H1 (cell line): ENCODE measurements around the gene ZFAND6. TPM values are rescaled to one million over a fixed set of nuclear protein-coding genes. Genes with fewer than 3 reads are reported as not detected.

Experiments used
- CTCF ChIA-PET: fragments of 300-600 bp; sonication (Branson Sonifier 250); formaldehyde crosslinking; loops from one replicate; lab custom pipeline; 2021; ENCODE audit not compliant: partially characterized antibody; lab: Charles Lee
- POLR2A ChIA-PET: fragments of 300-600 bp; sonication (Branson Sonifier 250); formaldehyde crosslinking; loops from one replicate; lab custom pipeline; 2021; ENCODE audit warnings: inconsistent platforms; ENCODE audit not compliant: partially characterized antibody; lab: Charles Lee
- DNase-seq, 2 experiments: peaks; one replicate each; pipeline versions ENCODE4 v3.0.0 to v3.0.0-alpha.2; 2010 to 2022; ENCODE audit warnings: low spot score in 2 of 2, low read depth in 1 of 2, mixed read lengths in 1 of 2
- FAIRE-seq: peaks from 2 replicates; lab custom pipeline; 2011; peaks lifted over from hg19 to GRCh38; lab: Jason Lieb, UNC
- H2AFZ ChIP-seq: 2 replicates; pipeline ENCODE4 v1.8.1; 2012; ENCODE audit warnings: low read length, inconsistent platforms
- H2AK5ac ChIP-seq: 2 replicates; pipeline ENCODE4 v1.6.1; 2013; ENCODE audit warnings: low read depth, low read length
- H2BK120ac ChIP-seq: replicated peaks from 2 replicates; pipeline ENCODE3; 2013; ENCODE audit warnings: low read depth, low read length, inconsistent platforms
- H2BK12ac ChIP-seq: 2 replicates; pipeline ENCODE4 v1.6.1; 2013; ENCODE audit warnings: low read depth, low read length
- H2BK15ac ChIP-seq: 2 replicates; pipeline ENCODE4 v1.6.1; 2013; ENCODE audit warnings: low read length
- H2BK20ac ChIP-seq: 2 replicates; pipeline ENCODE4 v1.6.1; 2013; ENCODE audit warnings: low read length
- H2BK5ac ChIP-seq: 2 replicates; pipeline ENCODE4 v1.6.1; 2013; ENCODE audit warnings: low read depth, low read length
- H3K14ac ChIP-seq: 2 replicates; pipeline ENCODE4 v1.6.1; 2013; ENCODE audit warnings: inconsistent platforms; ENCODE audit not compliant: insufficient read length
- H3K18ac ChIP-seq: 2 replicates; pipeline ENCODE4 v1.6.1; 2013; ENCODE audit warnings: low read length; ENCODE audit errors: extremely low read depth
- H3K23ac ChIP-seq: 2 replicates; pipeline ENCODE4 v1.6.1; 2013; ENCODE audit warnings: inconsistent platforms; ENCODE audit not compliant: insufficient read length
- H3K23me2 ChIP-seq: 2 replicates; pipeline ENCODE4 v1.6.1; 2013; ENCODE audit warnings: low read depth, low read length
- H3K27ac ChIP-seq: 2 replicates; pipeline ENCODE4 v1.6.1; 2011; ENCODE audit warnings: low read depth, low read length, inconsistent platforms
- H3K27me3 ChIP-seq, 4 experiments: replicated peaks in 1 of 4; 1 replicate in 1 of 4; 2 replicates in 3 of 4; pipeline versions ENCODE4 v1.6.1 to v1.8.1; 2011 to 2013; ENCODE audit warnings: low read length in 3 of 4, mild to moderate bottlenecking in 3 of 4, inconsistent platforms in 2 of 4, mixed read lengths in 2 of 4, moderate library complexity in 1 of 4; ENCODE audit not compliant: control insufficient read depth in 3 of 4, insufficient read depth in 3 of 4; ENCODE audit errors: extremely low read depth in 1 of 4
- H3K36me3 ChIP-seq, 4 experiments: 2 replicates each; pipeline versions ENCODE4 v1.6.1 to v1.8.1; 2011 to 2013; ENCODE audit warnings: mild to moderate bottlenecking in 4 of 4, low read length in 3 of 4, moderate library complexity in 2 of 4, control low read depth in 1 of 4, inconsistent platforms in 1 of 4; ENCODE audit not compliant: insufficient read depth in 4 of 4, control insufficient read depth in 2 of 4
- H3K4ac ChIP-seq: replicated peaks from 2 replicates; pipeline ENCODE3; 2013; ENCODE audit warnings: low read length, low read depth, mixed read lengths, inconsistent platforms; ENCODE audit not compliant: insufficient read length
- H3K4me1 ChIP-seq, 4 experiments: replicated peaks in 1 of 4; 1 replicate in 1 of 4; 2 replicates in 3 of 4; pipeline versions ENCODE4 v1.6.1 to v1.8.1; 2011 to 2013; ENCODE audit warnings: low read length in 3 of 4, inconsistent platforms in 2 of 4, mixed read lengths in 1 of 4; ENCODE audit not compliant: insufficient read depth in 4 of 4, control insufficient read depth in 3 of 4
- H3K4me2 ChIP-seq, 2 experiments: 2 replicates each; pipeline versions ENCODE4 v1.6.1 to v1.8.1; 2011 to 2013; ENCODE audit warnings: low read depth in 2 of 2, low read length in 2 of 2, control low read depth in 1 of 2, inconsistent platforms in 1 of 2, mild to moderate bottlenecking in 1 of 2; ENCODE audit not compliant: insufficient read depth in 1 of 2
- H3K4me3 ChIP-seq, 4 experiments: fragments of 200-600, 300-600 bp in 1 of 4; sonication (generic), shearing (Covaris generic), sonication (Bioruptor Twin) in 1 of 4; 2 replicates each; pipeline versions ENCODE4 v1.5.1 to v1.8.1; 2011 to 2016; ENCODE audit warnings: low read length in 4 of 4, low read depth in 3 of 4, control low read depth in 2 of 4, inconsistent platforms in 2 of 4, mild to moderate bottlenecking in 2 of 4, mixed read lengths in 1 of 4, moderate library complexity in 1 of 4; ENCODE audit not compliant: insufficient read depth in 2 of 4; ENCODE audit errors: extremely low read depth in 1 of 4
- H3K56ac ChIP-seq: replicated peaks from 2 replicates; pipeline ENCODE3; 2013; ENCODE audit warnings: low read depth, mild to moderate bottlenecking, mixed read lengths, low read length, inconsistent platforms; ENCODE audit not compliant: insufficient read length
- H3K79me1 ChIP-seq: 2 replicates; pipeline ENCODE4 v1.6.1; 2013; ENCODE audit warnings: low read depth, low read length, control low read depth
- H3K79me2 ChIP-seq, 2 experiments: 2 replicates each; pipeline versions ENCODE4 v1.6.1 to v1.8.1; 2012 to 2013; ENCODE audit warnings: low read length in 2 of 2, mild to moderate bottlenecking in 2 of 2, inconsistent platforms in 1 of 2; ENCODE audit not compliant: insufficient read depth in 2 of 2, control insufficient read depth in 1 of 2
- H3K9ac ChIP-seq, 4 experiments: replicated peaks in 1 of 4; 1 replicate in 1 of 4; 2 replicates in 3 of 4; pipeline versions ENCODE4 v1.6.1 to v1.8.1; 2011 to 2013; ENCODE audit warnings: low read depth in 3 of 4, low read length in 3 of 4, control low read depth in 2 of 4, mild to moderate bottlenecking in 2 of 4, moderate library complexity in 2 of 4, inconsistent platforms in 1 of 4; ENCODE audit errors: extremely low read depth in 1 of 4
- H3K9me3 ChIP-seq, 2 experiments: 2 replicates each; pipeline versions ENCODE4 v1.6.1 to v1.8.1; 2012 to 2013; ENCODE audit warnings: mild to moderate bottlenecking in 2 of 2, moderate library complexity in 2 of 2, control low read depth in 1 of 2, inconsistent platforms in 1 of 2, low read depth in 1 of 2, low read length in 1 of 2, mixed read lengths in 1 of 2; ENCODE audit not compliant: insufficient read depth in 2 of 2
- H4K20me1 ChIP-seq, 2 experiments: replicated peaks in 1 of 2; 2 replicates each; pipeline versions ENCODE3 to v1.8.1; 2011 to 2013; ENCODE audit warnings: inconsistent platforms in 2 of 2, low read length in 2 of 2, mild to moderate bottlenecking in 1 of 2; ENCODE audit not compliant: insufficient read depth in 2 of 2, control insufficient read depth in 1 of 2
- H4K5ac ChIP-seq: 2 replicates; pipeline ENCODE4 v1.6.1; 2013; ENCODE audit warnings: low read length, low read depth, mixed read lengths, inconsistent platforms; ENCODE audit not compliant: insufficient read length
- H4K8ac ChIP-seq: 2 replicates; pipeline ENCODE4 v1.8.0; 2013; ENCODE audit warnings: mild to moderate bottlenecking, moderate library complexity, low read length, inconsistent platforms; ENCODE audit not compliant: insufficient read depth; ENCODE audit errors: extremely low read depth
- H4K91ac ChIP-seq: replicated peaks from 2 replicates; pipeline ENCODE3; 2013; ENCODE audit warnings: low read length, mixed read lengths, inconsistent platforms; ENCODE audit not compliant: insufficient read length
- BACH1 ChIP-seq: IDR thresholded peaks from 2 replicates; pipeline ENCODE4 v1.6.1; 2012; ENCODE audit warnings: low read length, improper control_type of control experiment
- HDAC2 ChIP-seq, 2 experiments: fragments of 300-600 bp in 1 of 2; sonication (generic) in 1 of 2; IDR thresholded peaks; 2 replicates each; pipeline ENCODE4 v1.6.1; 2011 to 2012; ENCODE audit warnings: low read depth in 2 of 2, low read length in 2 of 2, mild to moderate bottlenecking in 2 of 2, moderate library complexity in 2 of 2, borderline replicate concordance in 1 of 2, inconsistent platforms in 1 of 2
- MAFK ChIP-seq: IDR thresholded peaks from 2 replicates; pipeline ENCODE4 v1.6.1; 2012; ENCODE audit warnings: low read depth, mild to moderate bottlenecking, improper control_type of control experiment, low read length
- POLR2A ChIP-seq, 2 experiments: IDR thresholded peaks; 1 replicate in 1 of 2; 2 replicates in 1 of 2; pipeline ENCODE4 v1.6.1; 2011; ENCODE audit warnings: low read depth in 2 of 2, low read length in 2 of 2, mild to moderate bottlenecking in 2 of 2; ENCODE audit errors: control extremely low read depth in 1 of 2
- SIX5 ChIP-seq: IDR thresholded peaks from 2 replicates; pipeline ENCODE4 v1.6.1; 2011; ENCODE audit warnings: mild to moderate bottlenecking, low read depth, low read length
- SUZ12 ChIP-seq: fragments of 200-600 bp; sonication (generic); IDR thresholded peaks from 2 replicates; pipeline ENCODE4 v1.6.1; 2012; ENCODE audit warnings: mild to moderate bottlenecking, inconsistent platforms, low read length, moderate library complexity, mixed read lengths
- WGBS, 2 experiments: shearing (Covaris generic) in 1 of 2; methylation state at CpG; one replicate each; pipeline versions ENCODE4 v1.1.6 to v1.1.7; 2013 to 2015; ENCODE audit warnings: low lambda C conversion rate in 2 of 2, mixed read lengths in 2 of 2, inconsistent platforms in 1 of 2, low coverage in 1 of 2, missing lambda C conversion rate in 1 of 2; ENCODE audit not compliant: insufficient replicate concordance in 2 of 2, insufficient coverage in 1 of 2, insufficient read length in 1 of 2; ENCODE audit errors: extremely low coverage in 1 of 2, missing lambda C conversion rate in 1 of 2; 5-methylcytosine and 5-hydroxymethylcytosine counted together
- polyA plus RNA-seq, 7 experiments: library from polyadenylated mRNA; depleted of rRNA in 3 of 7; stranded (reverse) in 5 of 7; unstranded in 2 of 7; fragments of >200 nt in 5 of 7; fragments of 200-250 nt in 2 of 7; gene quantifications; 1 replicate in 5 of 7; 2 replicates in 1 of 7; 4 replicates in 1 of 7; pipeline versions ENCODE4 v1.2.1 to v1.2.3, GENCODE V29; 2011 to 2013; ENCODE audit warnings: missing spikeins in 2 of 7, mixed read lengths in 2 of 7
- total RNA-seq: library from RNA; stranded (reverse); fragmentation: NEBNext Ultra II Directional; extraction: Animal tissue kit (Norgen Biotek cat#: 25700); gene quantifications from 2 replicates; pipeline ENCODE4 v1.2.1, GENCODE V29; 2021
- TF ChIP-seq, protein P1 (sequence below): IDR thresholded peaks from 2 replicates; pipeline ENCODE4 v1.6.1; 2012; ENCODE audit warnings: low read length, inconsistent platforms

The ZFAND6 gene
- total and polyA plus RNA-seq, 2 of the 8 experiments (the other 6 are each of a cell fraction or from before 2014, with no cell fraction given): 136 to 237 TPM

DNA sequence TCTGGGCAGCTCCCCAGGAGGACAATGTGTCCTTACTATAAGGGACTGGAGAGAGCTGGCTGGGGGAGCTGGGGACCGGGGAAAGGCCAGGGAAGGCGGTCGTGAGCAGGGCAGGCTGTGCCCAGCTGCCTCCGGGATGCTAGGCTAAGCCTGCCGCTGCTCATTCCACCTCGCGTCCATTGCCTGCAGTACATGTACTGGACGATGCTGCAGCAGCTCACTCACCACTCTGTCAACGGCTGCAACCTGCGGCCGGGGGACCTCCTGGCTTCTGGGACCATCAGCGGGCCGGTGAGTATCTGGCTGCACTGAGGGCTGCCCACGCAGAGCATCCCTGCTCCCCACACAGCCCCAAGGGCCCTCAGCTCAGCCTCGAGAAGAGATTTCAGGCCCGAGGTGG is 120.5 kb downstream of the ZFAND6 start:
- DNase-seq (no peak), FAIRE-seq (no peak)
- Histone ChIP-seq H2BK12ac (no peak overlapping the region), H2BK20ac (no peak overlapping the region), H3K23me2 (no peaks in the 10 kb centered on the region), H3K18ac (no peak overlapping the region), H3K4me2 (no peak overlapping the region), H2AK5ac (no peak overlapping the region), H3K36me3 (peaks cover 0 to 4% (median 0%) of the 10 kb centered on the region in 4 experiments; a peak in 1 of 8 replicates), H3K23ac (no peak overlapping the region), H4K91ac (no peak overlapping the region), H3K14ac (no peak overlapping the region), H3K79me2 (no peaks in the 10 kb centered on the region), H3K56ac (no peak overlapping the region), H2BK15ac (no peak overlapping the region), H3K4ac (no peak overlapping the region), H3K79me1 (no peaks in the 10 kb centered on the region), H3K9me3 (no peaks in the 10 kb centered on the region), H3K27me3 (no peaks in the 10 kb centered on the region), H2BK120ac (no peak overlapping the region), H4K5ac (no peak overlapping the region), H3K27ac (no peak overlapping the region), H4K8ac (no peak overlapping the region), H3K4me3 (no peak overlapping the region), H3K9ac (no peak overlapping the region), H3K4me1 (no peaks in the 10 kb centered on the region), H2AFZ (no peak overlapping the region), H2BK5ac (no peak overlapping the region; the same call in 1 of the 2 replicates), H4K20me1 (no peaks in the 10 kb centered on the region)
- WGBS, 2 experiments: 94% methylated on average over 16 of the region's 16 CpGs; no CpG with 5 or more reads in 1 of the 2 experiments
- TF ChIP-seq MAFK (no peak), SIX5 (no peak), HDAC2 (IDR thresholded peaks at IDR 0.05; ENCODE audit: borderline replicate concordance in 1 of 2, low read depth in 2 of 2, low read length in 2 of 2) (no peak), POLR2A (IDR thresholded peaks at IDR 0.05; ENCODE audit: control extremely low read depth in 1 of 2, low read depth in 2 of 2, low read length in 2 of 2) (no peak), BACH1 (no peak), SUZ12 (no peak)
- TF ChIP-seq, protein P1, sequence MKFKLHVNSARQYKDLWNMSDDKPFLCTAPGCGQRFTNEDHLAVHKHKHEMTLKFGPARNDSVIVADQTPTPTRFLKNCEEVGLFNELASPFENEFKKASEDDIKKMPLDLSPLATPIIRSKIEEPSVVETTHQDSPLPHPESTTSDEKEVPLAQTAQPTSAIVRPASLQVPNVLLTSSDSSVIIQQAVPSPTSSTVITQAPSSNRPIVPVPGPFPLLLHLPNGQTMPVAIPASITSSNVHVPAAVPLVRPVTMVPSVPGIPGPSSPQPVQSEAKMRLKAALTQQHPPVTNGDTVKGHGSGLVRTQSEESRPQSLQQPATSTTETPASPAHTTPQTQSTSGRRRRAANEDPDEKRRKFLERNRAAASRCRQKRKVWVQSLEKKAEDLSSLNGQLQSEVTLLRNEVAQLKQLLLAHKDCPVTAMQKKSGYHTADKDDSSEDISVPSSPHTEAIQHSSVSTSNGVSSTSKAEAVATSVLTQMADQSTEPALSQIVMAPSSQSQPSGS: no peak
- ChIA-PET POLR2A (interaction anchor here (1.0 kb wide), 1 partner anchor 8 kb away, joined by 4 read pairs; no protein-coding TSS in a partner anchor), CTCF (interaction anchor here (0.5 to 3.2 kb wide), 9 partner anchors 7 to 327 kb away, joined by 3 to 12 read pairs (median 4); no protein-coding TSS in a partner anchor)
